Lower lobe of right lung (tissue), 2 donors: ENCODE data around the gene TMEM232. TPM values are rescaled to one million over a fixed set of nuclear protein-coding genes. Genes with fewer than 3 reads are reported as not detected.
A peak's percentile ranks its signal among the peaks of the same experiment; 100 is the strongest.
"Not testable (repeated sequence)": the region's sequence is repeated elsewhere in the genome, so short reads cannot be mapped to it uniquely, and the experiment has no call there.

Experiments used
- ATAC-seq, 2 donors: fragments of 200-7000 bp; cut with Tn5 transposase; one replicate each; pipeline ENCODE4 v1.9.1; 2020 to 2022; ENCODE audit warnings: mild to moderate bottlenecking in 2 of 2, moderate library complexity in 2 of 2
- DNase-seq: peaks from one replicate; pipeline ENCODE4 v3.0.0-alpha.2; 2020
- H3K27ac ChIP-seq: fragments of 200-600 bp; one replicate; pipeline ENCODE4 v1.8.0; 2022
- H3K27me3 ChIP-seq: fragments of 200-600 bp; one replicate; pipeline ENCODE4 v1.8.0; 2022; ENCODE audit warnings: low read depth
- H3K36me3 ChIP-seq: fragments of 200-600 bp; one replicate; pipeline ENCODE4 v1.8.0; 2022; ENCODE audit warnings: mild to moderate bottlenecking
- H3K4me1 ChIP-seq: fragments of 200-600 bp; one replicate; pipeline ENCODE4 v1.8.0; 2022
- H3K4me3 ChIP-seq: fragments of 200-600 bp; one replicate; pipeline ENCODE4 v1.8.0; 2022; ENCODE audit warnings: mild to moderate bottlenecking
- H3K9me3 ChIP-seq: fragments of 200-600 bp; one replicate; pipeline ENCODE4 v1.8.0; 2022
- CTCF ChIP-seq: fragments of 200-600 bp; IDR thresholded peaks from one replicate; pipeline ENCODE4 v1.8.0; 2022; ENCODE audit warnings: antibody characterized with exemption, mild to moderate bottlenecking
- intact Hi-C: fragments of 100-400 bp; cut with DNase I; formaldehyde crosslinking; loops from one replicate; pipeline ENCODE4 v1.11.0; 2022
- total RNA-seq: library from RNA; stranded (reverse); fragmentation: NEBNext Ultra II Directional; extraction: Animal tissue kit (Norgen Biotek cat#: 25700); gene quantifications from one replicate; pipeline ENCODE4 v1.2.1, GENCODE V29; 2021
- donor health status: DM: no; HTN: yes; CAD: no; lungs with severe emphysema.

Gene TMEM232
- total RNA-seq, 1 donor from 2014 or later = 11.4 TPM

- no peaks in the 10 kb centered on the region for H3K9me3 ChIP-seq
- intact Hi-C loops = no loop called here
- no peak overlapping the region for H3K27ac ChIP-seq
- no peak for DNase-seq
- H3K36me3 ChIP-seq = no peaks in the 10 kb centered on the region
- no peaks in the 10 kb centered on the region for H3K27me3 ChIP-seq
- no peak overlapping the region for H3K4me3 ChIP-seq
- peak in 1 of 2 donors; percentile 23 for ATAC-seq
- TF ChIP-seq CTCF = no peak
- no peaks in the 10 kb centered on the region for H3K4me1 ChIP-seq
These were observed 23.0 kb downstream of the TMEM232 start for GRCh38 chr5:110703481-110703880.

GRCh38 chr5:110702704-110703103, 23.8 kb downstream of the TMEM232 start:
- no peak for DNase-seq
- no peak overlapping the region for H3K27ac ChIP-seq
- H3K4me1 ChIP-seq = no peaks in the 10 kb centered on the region
- H3K27me3 ChIP-seq = no peaks in the 10 kb centered on the region
- ATAC-seq = no peak
- TF ChIP-seq CTCF = no peak
- intact Hi-C loops = no loop called here
- no peaks in the 10 kb centered on the region for H3K9me3 ChIP-seq
- no peak overlapping the region for H3K4me3 ChIP-seq
- no peaks in the 10 kb centered on the region for H3K36me3 ChIP-seq

- Histone ChIP-seq H3K36me3 (no peaks in the 10 kb centered on the region), H3K4me1 (no peaks in the 10 kb centered on the region), H3K27me3 (no peaks in the 10 kb centered on the region), H3K9me3 (no peaks in the 10 kb centered on the region), H3K4me3 (no peak overlapping the region), H3K27ac (no peak overlapping the region)
- no peak for DNase-seq
- no peak for TF ChIP-seq CTCF
- ATAC-seq = no peak
- intact Hi-C loops = no loop called here
These were observed 24.2 kb downstream of the TMEM232 start for GRCh38 chr5:110702300-110702699.

GRCh38 chr5:110692669-110693068, 33.8 kb downstream of the TMEM232 start:
- H3K36me3 ChIP-seq, intact Hi-C loops, ATAC-seq, H3K9me3 ChIP-seq, H3K4me3 ChIP-seq, DNase-seq, H3K4me1 ChIP-seq, H3K27me3 ChIP-seq, H3K27ac ChIP-seq: not testable (repeated sequence)

GRCh38 chr5:110690587-110690986, 35.9 kb downstream of the TMEM232 start:
- H3K27me3 ChIP-seq, intact Hi-C loops, H3K27ac ChIP-seq, H3K4me1 ChIP-seq, H3K9me3 ChIP-seq, H3K36me3 ChIP-seq, H3K4me3 ChIP-seq, ATAC-seq, DNase-seq: not testable (repeated sequence)

GRCh38 chr5:110687485-110687884, 39.0 kb downstream of the TMEM232 start:
- H3K36me3 ChIP-seq = no peaks in the 10 kb centered on the region
- H3K9me3 ChIP-seq = no peaks in the 10 kb centered on the region
- H3K27me3 ChIP-seq = no peaks in the 10 kb centered on the region
- H3K27ac ChIP-seq = no peak overlapping the region
- TF ChIP-seq CTCF = no peak
- ATAC-seq (no peak), DNase-seq (no peak)
- H3K4me3 ChIP-seq = no peak overlapping the region
- intact Hi-C loops = no loop called here
- no peaks in the 10 kb centered on the region for H3K4me1 ChIP-seq

GRCh38 chr5:110686270-110686669, 40.2 kb downstream of the TMEM232 start:
- no peak overlapping the region for H3K27ac ChIP-seq
- no peak for TF ChIP-seq CTCF
- no peak for DNase-seq
- H3K4me3 ChIP-seq = no peak overlapping the region
- ATAC-seq = no peak
- no peaks in the 10 kb centered on the region for H3K4me1 ChIP-seq
- no peaks in the 10 kb centered on the region for H3K36me3 ChIP-seq
- intact Hi-C loops = no loop called here
- no peaks in the 10 kb centered on the region for H3K27me3 ChIP-seq
- H3K9me3 ChIP-seq = no peaks in the 10 kb centered on the region
